ENCODE measurements around the gene TMEM19. TPM values are rescaled to one million over a fixed set of nuclear protein-coding genes. Genes with fewer than 3 reads are reported as not detected.

TMEM19 gene
- polyA plus RNA-seq, 1 experiment: 23.3 TPM

GRCh38 chr12:71648537-71648936 lies 37.3 kb upstream of the TMEM19 start:
- no peak for TF ChIP-seq CTCF (IDR thresholded peaks at IDR 0.05; ENCODE audit: low read depth, low read length)
- DNase-seq (ENCODE audit: low read depth, low spot score): no peak
- Histone ChIP-seq H3K27ac (ENCODE audit: low read depth, low read length) (no peak overlapping the region), H3K9me3 (ENCODE audit: control insufficient read depth, insufficient read depth, low read length) (peaks cover 1% of the 10 kb centered on the region), H3K4me3 (ENCODE audit: low read depth, low read length) (no peak overlapping the region), H3K27me3 (ENCODE audit: control insufficient read depth, insufficient read depth, low read length) (no peaks in the 10 kb centered on the region)
- ChIA-PET POLR2A (no interaction called here), CTCF (interaction anchor here (2.7 kb wide), 1 partner anchor 99 kb away, joined by 9 read pairs; no protein-coding TSS in a partner anchor)

GRCh38 chr12:71649401-71649800 lies 36.5 kb upstream of the TMEM19 start:
- POLR2A ChIA-PET: no interaction called here
- CTCF ChIA-PET: interaction anchor here (2.7 to 3.1 kb wide), 2 partner anchors 13 to 98 kb away, joined by 9 to 13 read pairs; no protein-coding TSS in a partner anchor
- Histone ChIP-seq H3K27me3 (ENCODE audit: control insufficient read depth, insufficient read depth, low read length) (no peaks in the 10 kb centered on the region), H3K9me3 (ENCODE audit: control insufficient read depth, insufficient read depth, low read length) (peaks cover 8% of the 10 kb centered on the region), H3K27ac (ENCODE audit: low read depth, low read length) (no peak overlapping the region), H3K4me3 (ENCODE audit: low read depth, low read length) (no peak overlapping the region)
- no peak for DNase-seq (ENCODE audit: low read depth, low spot score)
- no peak for TF ChIP-seq CTCF (IDR thresholded peaks at IDR 0.05; ENCODE audit: low read depth, low read length)

GRCh38 chr12:71652656-71653055 lies 33.2 kb upstream of the TMEM19 start:
- POLR2A ChIA-PET: no interaction called here

GRCh38 chr12:71653137-71653536 lies 32.7 kb upstream of the TMEM19 start:
- no peak overlapping the region for H3K27ac ChIP-seq (ENCODE audit: low read depth, low read length)
- no peak overlapping the region for H3K4me3 ChIP-seq (ENCODE audit: low read depth, low read length)
- POLR2A ChIA-PET: no interaction called here
- no peak for TF ChIP-seq CTCF (IDR thresholded peaks at IDR 0.05; ENCODE audit: low read depth, low read length)
- peaks cover 8% of the 10 kb centered on the region for H3K9me3 ChIP-seq (ENCODE audit: control insufficient read depth, insufficient read depth, low read length)
- H3K27me3 ChIP-seq (ENCODE audit: control insufficient read depth, insufficient read depth, low read length): no peaks in the 10 kb centered on the region
- DNase-seq (ENCODE audit: low read depth, low spot score): no peak
- CTCF ChIA-PET: interaction anchor here (1.1 kb wide), 1 partner anchor 16 kb away, joined by 8 read pairs; no protein-coding TSS in a partner anchor

More at GRCh38 chr12:71652656-71653055, 33.2 kb upstream of the TMEM19 start:
- Histone ChIP-seq H3K27ac (ENCODE audit: low read depth, low read length) (no peak overlapping the region), H3K9me3 (ENCODE audit: control insufficient read depth, insufficient read depth, low read length) (peaks cover 8% of the 10 kb centered on the region), H3K27me3 (ENCODE audit: control insufficient read depth, insufficient read depth, low read length) (no peaks in the 10 kb centered on the region), H3K4me3 (ENCODE audit: low read depth, low read length) (no peak overlapping the region)
- TF ChIP-seq CTCF (IDR thresholded peaks at IDR 0.05; ENCODE audit: low read depth, low read length): no peak
- no peak for DNase-seq (ENCODE audit: low read depth, low spot score)
- CTCF ChIA-PET: interaction anchor here (1.1 kb wide), 1 partner anchor 16 kb away, joined by 8 read pairs; no protein-coding TSS in a partner anchor

GRCh38 chr12:71654200-71654599 lies 31.7 kb upstream of the TMEM19 start:
- ChIA-PET CTCF (interaction anchor here (0.6 kb wide), 1 partner anchor 93 kb away, joined by 3 read pairs; no protein-coding TSS in a partner anchor), POLR2A (no interaction called here)
- DNase-seq (ENCODE audit: low read depth, low spot score): no peak
- Histone ChIP-seq H3K27me3 (ENCODE audit: control insufficient read depth, insufficient read depth, low read length) (no peaks in the 10 kb centered on the region), H3K27ac (ENCODE audit: low read depth, low read length) (no peak overlapping the region), H3K4me3 (ENCODE audit: low read depth, low read length) (no peak overlapping the region), H3K9me3 (ENCODE audit: control insufficient read depth, insufficient read depth, low read length) (peaks cover 8% of the 10 kb centered on the region)
- no peak for TF ChIP-seq CTCF (IDR thresholded peaks at IDR 0.05; ENCODE audit: low read depth, low read length)
